ENCODE data around the gene SLC39A6.
A peak's percentile ranks its signal among the peaks of the same experiment; 100 is the strongest.
"Not testable (repeated sequence)": the region's sequence is repeated elsewhere in the genome, so short reads cannot be mapped to it uniquely, and the experiment has no call there.

Gene SLC39A6

DNA sequence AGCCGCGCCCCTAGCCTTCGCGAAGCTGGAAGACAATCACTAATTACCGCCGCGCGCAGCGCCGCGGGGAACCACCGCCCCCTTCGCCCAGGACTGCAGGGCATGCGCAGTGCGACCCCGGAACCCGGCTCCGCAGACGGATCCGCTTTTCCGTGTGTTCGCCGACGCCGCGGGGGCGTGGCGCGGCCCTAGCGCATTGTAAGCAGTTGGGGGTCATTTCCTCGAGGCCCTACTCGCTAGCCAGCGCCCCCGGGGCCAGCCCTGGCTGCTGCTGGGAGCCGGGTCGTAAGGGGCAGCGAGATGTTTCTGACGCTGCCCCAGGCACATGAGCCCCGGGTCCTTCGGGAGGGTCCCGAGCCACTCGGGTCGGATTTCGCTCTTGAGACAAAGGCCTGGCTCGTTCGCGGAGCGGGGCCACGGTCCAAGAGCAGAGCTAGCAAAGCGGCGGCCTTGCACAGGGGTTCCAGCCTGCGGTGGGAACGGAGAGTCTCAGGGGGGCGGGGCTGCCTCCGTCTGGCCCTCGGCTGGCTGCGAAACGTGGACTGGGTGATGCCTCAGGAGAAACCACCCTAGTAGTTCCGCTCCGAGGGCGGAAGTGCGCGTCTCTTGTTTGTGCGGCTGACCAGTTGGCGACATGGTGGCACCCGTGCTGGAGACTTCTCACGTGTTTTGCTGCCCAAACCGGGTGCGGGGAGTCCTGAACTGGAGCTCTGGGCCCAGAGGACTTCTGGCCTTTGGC, at the start of gene SLC39A6, which contains the start of gene ELP2:
Gene SLC39A6 (minus strand): TSS at position 41 of the 739 bp plus-strand sequence. CDS start 2,333 bp downstream, outside the sequence.
Gene ELP2 (plus strand): TSS at position 600 of the 739 bp plus-strand sequence. CDS start 35 bp downstream, at position 635.
- DNase-seq, result peak; percentile 100

DNA sequence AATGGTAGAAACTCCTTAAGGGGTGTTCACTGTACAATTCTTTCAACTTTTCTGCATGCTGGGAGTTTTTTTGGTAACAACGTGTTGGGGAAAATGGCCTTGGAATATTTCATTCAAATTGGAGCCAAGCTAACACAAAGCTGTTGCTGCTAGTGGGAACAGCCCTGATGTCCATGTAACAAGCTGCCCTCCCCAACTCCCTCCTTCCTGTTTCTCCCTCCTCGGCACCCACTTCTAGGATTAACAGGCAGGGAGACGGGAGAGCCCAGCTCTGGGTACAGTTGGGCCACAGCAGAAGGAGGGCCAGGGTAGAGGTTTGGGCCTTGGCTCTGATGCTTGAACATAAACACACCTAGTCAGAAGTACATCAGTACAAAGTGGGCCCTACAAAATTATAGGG, 48.8 kb upstream of the SLC39A6 start:
- no peak for DNase-seq

DNA sequence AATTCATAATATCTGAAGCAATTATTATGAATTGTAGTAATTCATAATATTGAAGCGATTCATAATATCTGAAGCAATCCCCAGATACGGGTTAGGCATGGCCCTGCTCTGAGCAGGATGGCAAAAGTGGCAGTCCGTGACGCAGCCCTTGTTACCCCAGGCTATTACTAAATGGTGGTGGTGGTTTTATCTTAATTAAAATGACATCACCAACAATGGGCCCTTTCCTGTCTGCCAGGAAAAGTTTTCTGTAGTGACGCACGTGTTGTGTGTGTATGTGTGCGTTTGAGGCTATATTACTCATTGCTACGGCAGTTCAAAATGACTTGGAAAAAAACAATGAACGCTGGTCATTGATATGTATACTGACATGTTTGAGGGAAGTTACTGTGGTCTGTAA, 47.6 kb upstream of the SLC39A6 start:
- DNase-seq, result no peak

GRCh38 chr18:36176177-36176584, 47.0 kb upstream of the SLC39A6 start:
- no peak for DNase-seq

DNA sequence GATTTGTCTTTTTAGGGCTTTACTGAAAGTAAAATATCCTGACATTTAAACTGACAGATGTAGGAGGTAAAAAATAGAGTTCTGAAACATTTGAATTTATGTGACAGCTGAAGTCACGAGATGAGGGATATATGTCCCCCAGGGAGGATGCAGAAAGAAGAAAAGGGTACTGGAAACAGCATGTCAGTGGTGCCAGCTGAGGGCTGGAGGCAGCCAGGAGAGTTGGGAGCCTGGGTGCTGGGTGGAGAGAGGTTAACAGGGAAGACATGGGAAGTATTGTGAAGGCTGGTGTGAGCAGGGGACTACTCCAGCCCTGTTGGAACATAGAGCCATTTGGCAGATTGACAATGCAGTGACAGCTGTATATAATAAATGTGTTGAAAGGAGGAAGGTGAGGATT, 46.3 kb upstream of the SLC39A6 start:
- DNase-seq, result no peak

DNA sequence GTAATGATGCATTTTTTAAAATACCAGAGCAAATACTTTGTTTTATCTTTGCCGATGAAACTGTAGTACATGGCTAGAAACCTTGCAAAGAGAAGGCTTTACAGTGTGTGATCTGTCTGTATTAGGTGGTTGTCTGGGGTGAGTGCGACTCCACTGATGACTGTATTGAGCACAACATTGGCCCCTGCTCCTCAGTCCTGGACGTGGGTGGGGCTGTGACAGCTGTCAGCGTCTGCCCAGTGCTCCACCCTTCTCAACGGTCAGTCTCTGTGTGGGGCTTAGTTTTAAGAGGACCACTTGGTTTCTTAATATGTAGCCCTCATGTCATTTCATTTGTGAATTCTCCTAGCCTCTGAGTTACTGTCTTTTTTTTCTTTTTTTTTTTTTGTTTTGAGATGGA, 40.8 kb upstream of the SLC39A6 start:
- DNase-seq, result no peak

DNA sequence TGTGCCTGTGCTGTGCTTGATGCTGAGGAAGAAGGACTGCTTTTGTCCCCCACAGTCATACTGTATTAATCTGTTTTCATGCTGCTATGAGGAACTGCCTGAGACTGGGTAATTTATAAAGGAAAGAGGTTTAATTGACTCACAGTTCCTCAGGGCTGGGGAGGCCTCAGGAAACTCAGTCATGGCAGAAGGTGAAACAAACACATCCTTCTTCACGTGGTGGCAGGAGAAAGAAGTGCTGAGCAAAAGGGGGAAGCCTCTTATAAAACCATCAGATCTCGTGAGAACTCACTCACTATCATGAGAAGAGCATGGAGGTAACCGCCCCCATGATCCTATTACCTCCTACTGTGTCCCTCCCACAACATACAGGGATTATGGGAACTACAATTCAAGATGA, 39.2 kb upstream of the SLC39A6 start:
- not testable (repeated sequence) for DNase-seq

GRCh38 chr18:36167692-36168218, 38.6 kb upstream of the SLC39A6 start:
- DNase-seq, result no peak

DNA sequence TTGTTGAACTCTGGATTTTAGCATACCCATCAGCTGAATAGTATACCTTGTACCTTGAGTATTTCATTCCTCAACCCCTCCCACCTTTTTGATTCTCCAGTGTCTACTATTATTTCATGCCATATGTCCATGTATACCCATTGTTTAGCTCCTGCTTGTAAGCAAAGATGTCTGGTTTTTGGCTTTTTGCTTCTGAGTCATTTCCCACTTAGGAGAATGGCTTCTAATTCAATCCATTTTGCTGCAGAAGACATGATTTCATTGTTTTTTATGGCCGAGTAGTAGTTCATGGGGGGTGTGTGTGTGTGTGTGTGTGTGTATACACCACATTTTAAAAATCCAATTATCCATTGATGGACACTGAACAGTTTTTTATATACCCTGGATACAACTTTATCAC, 33.8 kb upstream of the SLC39A6 start:
- DNase-seq, result no peak

GRCh38 chr18:36160959-36161371, 31.8 kb upstream of the SLC39A6 start:
- DNase-seq, result no peak

DNA sequence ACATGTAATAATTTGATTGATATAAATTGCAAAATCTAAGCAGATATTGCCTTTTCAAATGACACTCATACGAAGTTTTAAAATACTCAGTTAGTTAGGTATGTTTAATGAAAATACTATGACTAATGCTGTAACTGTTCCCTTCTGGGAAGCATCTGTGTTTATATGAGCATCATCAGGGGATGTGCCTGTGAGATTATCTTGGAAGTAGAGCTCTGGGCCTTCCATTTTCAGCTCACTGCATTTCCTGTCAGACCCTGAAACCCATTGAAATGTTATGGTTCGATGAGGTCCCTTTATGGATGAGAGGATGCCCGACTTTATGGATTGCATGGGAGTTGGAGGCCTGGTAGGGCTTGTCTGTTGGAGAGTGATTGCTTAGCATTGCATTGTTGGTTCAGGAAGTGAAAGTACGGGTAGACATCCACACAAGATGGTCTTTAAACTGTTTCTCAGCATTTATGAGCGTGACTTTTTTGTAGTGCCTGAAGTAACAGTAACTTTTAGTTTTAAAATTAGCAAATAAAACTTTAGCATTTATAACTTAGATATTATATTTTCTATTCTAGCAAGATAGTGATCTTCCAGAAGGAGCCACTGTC, 29.2 kb upstream of the SLC39A6 start:
- no peak for DNase-seq

DNA sequence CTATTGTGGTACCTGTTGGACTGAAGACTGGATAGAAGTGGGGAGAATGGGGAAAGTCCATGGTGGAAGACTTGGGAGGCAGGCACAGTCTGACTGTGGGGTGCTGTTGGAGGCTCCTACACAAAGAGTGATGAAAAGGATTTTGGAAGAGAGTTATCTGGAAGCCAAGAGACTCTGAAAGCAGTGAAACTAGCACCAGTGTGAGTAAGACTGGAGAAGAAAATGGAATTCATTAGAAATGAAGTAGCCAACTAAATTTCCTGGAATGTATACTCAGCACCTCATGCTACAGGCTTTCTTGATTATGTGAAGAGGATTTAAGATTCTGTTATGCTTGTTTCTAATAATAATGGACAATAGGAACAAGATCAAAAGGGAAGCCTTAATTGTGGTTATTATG, 28.3 kb upstream of the SLC39A6 start:
- DNase-seq, result no peak

DNA sequence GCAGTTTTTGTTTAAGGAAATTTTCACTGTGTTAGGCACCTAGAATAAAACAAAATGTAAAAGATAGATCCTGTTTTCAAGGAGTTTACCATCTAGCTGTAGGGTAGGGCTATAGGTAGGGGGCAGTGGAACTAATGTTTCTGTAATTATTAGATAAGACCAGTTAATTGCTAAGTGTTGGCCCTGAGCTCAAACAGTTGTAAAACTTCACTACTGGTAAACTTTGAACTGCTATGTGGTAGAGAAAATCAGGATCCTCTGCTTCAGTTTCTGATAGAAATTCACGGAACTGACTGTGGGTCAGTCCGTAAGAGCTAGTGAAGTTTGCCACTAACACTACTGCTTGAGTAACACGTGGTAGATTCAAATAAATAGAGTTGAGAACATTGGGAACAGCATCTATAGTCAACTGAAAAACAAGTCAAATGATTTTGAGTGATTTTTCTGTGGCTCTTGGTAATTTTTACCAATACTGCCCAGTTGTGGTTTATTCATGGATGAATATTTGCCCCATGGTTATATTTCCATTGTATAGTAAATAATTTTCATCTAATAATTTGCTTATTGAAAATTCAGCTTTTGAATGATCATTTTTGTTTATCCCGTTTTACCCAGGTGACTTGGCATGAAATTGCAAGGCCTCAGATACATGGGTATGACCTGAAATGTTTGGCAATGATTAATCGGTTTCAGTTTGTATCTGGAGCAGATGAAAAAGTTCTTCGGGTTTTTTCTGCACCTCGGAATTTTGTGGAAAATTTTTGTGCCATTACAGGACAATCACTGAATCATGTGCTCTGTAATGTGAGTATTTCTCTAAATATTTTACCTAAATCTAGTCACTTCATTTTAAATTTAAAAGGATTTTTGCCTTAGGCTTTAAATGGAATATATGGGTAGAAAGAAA, 27.0 kb upstream of the SLC39A6 start:
- no peak for DNase-seq

DNA sequence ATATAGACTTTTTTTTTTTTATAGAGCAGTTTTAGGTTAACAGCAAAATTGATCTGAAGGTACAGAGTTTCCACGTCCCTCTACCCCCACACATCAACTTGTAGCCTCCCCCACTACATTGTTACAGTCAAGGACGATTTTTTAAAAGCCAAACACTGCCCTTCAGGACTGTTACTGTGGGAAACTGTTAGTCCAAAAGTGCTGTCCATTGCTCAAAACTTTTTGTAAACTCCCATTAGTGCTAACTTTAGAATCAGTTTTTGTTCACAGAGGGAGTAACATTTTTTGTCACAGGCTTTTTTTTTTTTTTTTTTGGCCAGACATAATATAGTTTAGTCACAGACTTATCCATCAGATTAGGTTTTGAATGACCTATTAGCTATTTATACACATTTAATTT, 24.6 kb upstream of the SLC39A6 start:
- no peak for DNase-seq

GRCh38 chr18:36153203-36153602, 24.1 kb upstream of the SLC39A6 start:
- DNase-seq, result no peak

GRCh38 chr18:36152781-36153180, 23.6 kb upstream of the SLC39A6 start:
- DNase-seq, result no peak

GRCh38 chr18:36149514-36150289, 20.6 kb upstream of the SLC39A6 start:
- DNase-seq, result no peak

GRCh38 chr18:36143391-36143790, 14.3 kb upstream of the SLC39A6 start:
- DNase-seq, result no peak

GRCh38 chr18:36142751-36143150, 13.6 kb upstream of the SLC39A6 start:
- DNase-seq, result no peak

- no peak for DNase-seq
Observed at GRCh38 chr18:36141576-36141975, 12.4 kb upstream of the SLC39A6 start.

DNA sequence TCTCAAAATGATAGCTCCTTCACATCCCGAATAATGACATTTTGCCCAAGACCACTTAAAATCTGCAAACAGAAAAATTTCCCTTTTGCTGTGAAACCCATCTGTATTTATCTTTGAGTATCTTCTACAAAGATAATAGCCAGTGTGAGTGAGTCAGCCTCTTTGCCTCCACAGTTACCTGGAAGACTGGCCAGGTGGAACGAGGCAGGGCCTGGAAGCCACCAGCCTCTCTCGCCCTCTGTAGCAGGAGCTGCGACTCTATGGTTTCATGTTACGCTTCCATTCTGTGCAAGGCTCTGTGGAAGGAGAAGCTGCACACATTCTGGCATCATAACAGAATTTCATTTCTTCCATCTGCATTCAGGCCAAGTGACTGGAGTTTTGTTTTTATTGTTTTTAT, 10.1 kb upstream of the SLC39A6 start:
- no peak for DNase-seq

GRCh38 chr18:36135264-36135663, 6.1 kb upstream of the SLC39A6 start:
- no peak for DNase-seq
